ENCODE data around the gene GAST. TPM values are rescaled to one million over a fixed set of nuclear protein-coding genes. Genes with fewer than 3 reads are reported as not detected.

The GAST gene
- total and polyA plus RNA-seq, 10 of the 15 experiments (the other 5 are each of a cell fraction or from before 2014, with no cell fraction given), result not detected

- TF ChIP-seq IKZF2 (IDR thresholded peaks at IDR 0.05) (peak in 1 of 2 experiments; percentile 39; a peak in 1 of 4 replicates), KLF5 (IDR thresholded peaks at IDR 0.05; ENCODE audit: partially characterized antibody) (peak; percentile 89), ATF7 (IDR thresholded peaks at IDR 0.05; ENCODE audit: low read depth) (peak; percentile 72), BHLHE40 (IDR thresholded peaks at IDR 0.05; ENCODE audit: borderline replicate concordance in 1 of 2, low read depth in 2 of 2, low read length in 1 of 2) (0 out of 4 replicates have a peak, but pooled peaks of 1 of the 2 experiments have one; percentile 15), BMI1 (IDR thresholded peaks at IDR 0.05; ENCODE audit: borderline replicate concordance) (no peak), E2F4 (IDR thresholded peaks at IDR 0.05; ENCODE audit: low read depth, low read length) (no peak; the same call in 1 of the 2 replicates), RAD21 (IDR thresholded peaks at IDR 0.05; ENCODE audit: insufficient read depth, low read depth, low read length) (0 out of 2 replicates have a peak, but pooled peaks have one; percentile 4), CHD1 (IDR thresholded peaks at IDR 0.05; ENCODE audit: low read depth, low read length) (peak; percentile 76; the same call in 1 of the 2 replicates), FOXM1 (IDR thresholded peaks at IDR 0.05; ENCODE audit: low read depth, low read length) (peak; percentile 29; the same call in 1 of the 2 replicates)
Observed at GRCh38 chr17:41687828-41688640, 24.1 kb upstream of the GAST start (continued).

Data from GM12878 (cell line).